OCI-LY3 (cell line): Measurements from ENCODE around the gene LTO1.

Experiments
- H2AFZ ChIP-seq: fragments of 200-600, 300-600 bp; shearing (Covaris generic); 2 replicates; pipeline ENCODE4 v1.6.0; 2014; ENCODE audit warnings: antibody characterized with exemption, low read depth, low read length
- H3K27ac ChIP-seq: fragments of 200-600, 300-600 bp; sonication (generic); 2 replicates; pipeline ENCODE4 v1.5.1; 2014; ENCODE audit warnings: mild to moderate bottlenecking, low read length, moderate library complexity, mixed read lengths
- H3K27me3 ChIP-seq: fragments of 200-600, 300-600 bp; sonication (generic); 2 replicates; pipeline ENCODE4 v1.6.1; 2014; ENCODE audit warnings: low read depth, low read length, mixed read lengths
- H3K36me3 ChIP-seq: fragments of 200-600, 300-600 bp; sonication (generic); replicated peaks from 2 replicates; pipeline ENCODE3; 2014; ENCODE audit warnings: low read depth, low read length, mixed read lengths
- H3K4me1 ChIP-seq: fragments of 300-600, 200-600 bp; sonication (generic); 2 replicates; pipeline ENCODE4 v1.6.1; 2014; ENCODE audit warnings: low read length, mixed read lengths
- H3K4me2 ChIP-seq: fragments of 200-600, 300-600 bp; sonication (generic); 2 replicates; pipeline ENCODE4 v1.6.1; 2014; ENCODE audit warnings: low read length, mixed read lengths
- H3K4me3 ChIP-seq: fragments of 300-600, 200-600 bp; sonication (generic); 2 replicates; pipeline ENCODE4 v1.5.1; 2014; ENCODE audit warnings: antibody characterized with exemption, mild to moderate bottlenecking, low read length, moderate library complexity
- H3K79me2 ChIP-seq: fragments of 300-600, 200-600 bp; shearing (Covaris generic); 2 replicates; pipeline ENCODE4 v1.6.1; 2014; ENCODE audit warnings: mild to moderate bottlenecking, low read length, mixed read lengths
- H3K9ac ChIP-seq: fragments of 300-600, 200-600 bp; shearing (Covaris generic); 2 replicates; pipeline ENCODE4 v1.6.0; 2014; ENCODE audit warnings: mild to moderate bottlenecking, low read length, moderate library complexity
- H3K9me3 ChIP-seq: fragments of 200-600, 300-600 bp; shearing (Covaris generic); 2 replicates; pipeline ENCODE4 v1.6.1; 2014; ENCODE audit warnings: low read length, mixed read lengths; ENCODE audit not compliant: insufficient read depth
- H4K20me1 ChIP-seq: fragments of 200-600, 300-600 bp; sonication (generic); 2 replicates; pipeline ENCODE4 v1.6.1; 2016; ENCODE audit warnings: low read length, mixed read lengths; ENCODE audit not compliant: insufficient read depth
- EZH2phosphoT487 ChIP-seq: fragments of 200-600 bp; shearing (Covaris generic); IDR thresholded peaks from 2 replicates; pipeline ENCODE4 v1.6.1; 2018; ENCODE audit warnings: antibody characterized with exemption, mixed run types, low read depth
- TF ChIP-seq, protein P1 (sequence below): fragments of 200-600, 300-600 bp; sonication (generic); IDR thresholded peaks from 2 replicates; pipeline ENCODE4 v1.5.1; 2014; ENCODE audit warnings: antibody characterized with exemption, low read length, low read depth

The LTO1 gene

DNA sequence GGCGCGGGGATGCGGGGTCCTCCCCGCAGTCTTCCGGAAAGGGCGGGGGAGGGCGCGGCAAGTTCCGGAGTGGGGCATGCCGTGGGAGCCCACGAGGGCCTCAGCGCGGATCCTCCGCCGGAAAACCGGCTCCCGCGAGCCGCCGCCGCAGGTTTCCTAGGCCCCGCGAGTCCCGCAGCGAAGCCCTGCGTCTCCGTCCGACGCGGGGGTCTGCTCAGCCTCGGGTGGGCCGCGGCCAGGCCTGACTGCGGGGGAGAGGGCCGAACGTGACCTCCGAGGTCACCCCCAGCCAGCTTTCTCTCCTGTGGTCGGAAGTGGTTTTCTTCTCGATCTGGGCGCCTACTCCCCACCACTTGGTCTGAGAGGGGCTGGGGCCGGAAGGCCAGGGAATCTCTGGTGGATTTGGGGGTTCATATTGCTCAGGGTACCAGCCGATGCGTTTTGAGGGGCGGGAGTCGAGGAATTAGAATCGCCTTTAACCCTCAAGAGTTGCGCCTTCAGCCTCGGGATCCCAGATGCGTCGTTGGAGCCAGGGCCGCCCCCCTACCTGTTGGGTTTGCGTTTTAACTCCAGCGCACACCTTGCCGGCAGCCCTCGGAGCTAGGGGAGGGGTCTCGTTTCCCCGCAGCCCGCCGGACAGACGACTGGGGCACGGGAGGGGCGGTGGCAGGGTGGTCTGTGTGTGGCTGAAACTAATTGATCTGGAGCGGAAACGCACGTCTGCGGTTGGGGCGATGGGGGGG is 37.8 kb downstream of the LTO1 start:
- Histone ChIP-seq H3K79me2 (peaks cover 13% of the 10 kb centered on the region), H2AFZ (no peak overlapping the region), H3K4me2 (no peak overlapping the region), H3K27me3 (peaks cover 6% of the 10 kb centered on the region; the same call in 1 of the 2 replicates), H3K36me3 (no peaks in the 10 kb centered on the region), H3K4me1 (peaks cover 7% of the 10 kb centered on the region), H3K9me3 (no peaks in the 10 kb centered on the region), H4K20me1 (no peaks in the 10 kb centered on the region), H3K4me3 (no peak overlapping the region), H3K9ac (no peak overlapping the region), H3K27ac (no peak overlapping the region)
- TF ChIP-seq, protein P1, sequence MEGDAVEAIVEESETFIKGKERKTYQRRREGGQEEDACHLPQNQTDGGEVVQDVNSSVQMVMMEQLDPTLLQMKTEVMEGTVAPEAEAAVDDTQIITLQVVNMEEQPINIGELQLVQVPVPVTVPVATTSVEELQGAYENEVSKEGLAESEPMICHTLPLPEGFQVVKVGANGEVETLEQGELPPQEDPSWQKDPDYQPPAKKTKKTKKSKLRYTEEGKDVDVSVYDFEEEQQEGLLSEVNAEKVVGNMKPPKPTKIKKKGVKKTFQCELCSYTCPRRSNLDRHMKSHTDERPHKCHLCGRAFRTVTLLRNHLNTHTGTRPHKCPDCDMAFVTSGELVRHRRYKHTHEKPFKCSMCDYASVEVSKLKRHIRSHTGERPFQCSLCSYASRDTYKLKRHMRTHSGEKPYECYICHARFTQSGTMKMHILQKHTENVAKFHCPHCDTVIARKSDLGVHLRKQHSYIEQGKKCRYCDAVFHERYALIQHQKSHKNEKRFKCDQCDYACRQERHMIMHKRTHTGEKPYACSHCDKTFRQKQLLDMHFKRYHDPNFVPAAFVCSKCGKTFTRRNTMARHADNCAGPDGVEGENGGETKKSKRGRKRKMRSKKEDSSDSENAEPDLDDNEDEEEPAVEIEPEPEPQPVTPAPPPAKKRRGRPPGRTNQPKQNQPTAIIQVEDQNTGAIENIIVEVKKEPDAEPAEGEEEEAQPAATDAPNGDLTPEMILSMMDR = no peak
- no peak for TF ChIP-seq EZH2phosphoT487

- H3K27ac ChIP-seq = no peak overlapping the region
- H3K79me2 ChIP-seq = peaks cover 7% of the 10 kb centered on the region
- H3K4me2 ChIP-seq = no peak overlapping the region
- peaks cover 7% of the 10 kb centered on the region for H3K4me1 ChIP-seq
- H3K27me3 ChIP-seq = peaks cover 8% of the 10 kb centered on the region
- H3K9me3 ChIP-seq = no peaks in the 10 kb centered on the region
- no peak overlapping the region for H2AFZ ChIP-seq
- H3K4me3 ChIP-seq = no peak overlapping the region
- TF ChIP-seq, protein P1 = no peak
- TF ChIP-seq EZH2phosphoT487 = no peak
- no peaks in the 10 kb centered on the region for H3K36me3 ChIP-seq
- H3K9ac ChIP-seq = no peak overlapping the region
- no peaks in the 10 kb centered on the region for H4K20me1 ChIP-seq
Measured at GRCh38 chr11:69636512-69637197, 38.5 kb downstream of the LTO1 start.

DNA sequence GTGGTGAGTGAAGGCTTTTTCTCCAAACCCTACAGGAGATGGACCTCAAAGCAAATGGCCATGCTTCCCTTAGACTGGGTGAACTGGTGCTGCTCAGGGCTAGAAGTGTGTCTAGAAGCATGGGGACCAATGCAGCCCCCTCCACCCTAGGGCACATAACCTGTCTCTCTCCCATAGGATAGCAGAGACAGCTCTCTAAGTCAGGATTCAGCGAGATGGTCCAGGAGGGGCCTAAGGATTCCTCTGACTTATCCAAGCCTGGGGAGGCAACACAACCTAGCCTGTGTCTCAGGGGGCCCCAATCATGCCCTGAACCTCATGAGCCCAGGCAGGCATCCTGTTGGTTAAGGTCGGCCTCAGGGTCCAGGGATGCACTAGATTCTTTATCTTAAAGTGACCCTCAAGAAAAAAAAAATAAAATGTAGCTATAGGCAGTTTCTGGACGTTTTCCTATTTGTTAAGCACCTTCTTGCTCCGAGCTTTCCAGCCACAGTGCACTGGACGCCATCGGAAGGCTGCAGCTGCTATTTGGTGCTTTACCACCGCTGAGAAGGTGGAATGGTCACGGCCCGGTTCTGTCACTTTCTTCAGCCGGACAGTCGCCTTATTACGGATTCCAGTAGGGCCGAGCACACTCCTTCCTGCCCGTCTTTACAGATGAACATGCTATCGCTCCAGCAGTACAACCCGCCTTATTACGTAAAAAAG is 39.2 kb downstream of the LTO1 start:
- TF ChIP-seq, protein P1 = no peak
- no peak for TF ChIP-seq EZH2phosphoT487
- Histone ChIP-seq H3K27ac (no peak overlapping the region), H3K4me2 (no peak overlapping the region), H3K4me3 (no peak overlapping the region), H3K79me2 (no peaks in the 10 kb centered on the region), H3K9me3 (no peaks in the 10 kb centered on the region), H2AFZ (no peak overlapping the region), H3K27me3 (peaks cover 10% of the 10 kb centered on the region), H3K36me3 (no peaks in the 10 kb centered on the region), H4K20me1 (no peaks in the 10 kb centered on the region), H3K4me1 (peaks cover 7% of the 10 kb centered on the region), H3K9ac (no peak overlapping the region)

GRCh38 chr11:69635195-69635594 is 40.0 kb downstream of the LTO1 start:
- no peak overlapping the region for H3K27ac ChIP-seq
- no peak overlapping the region for H2AFZ ChIP-seq
- peaks cover 10% of the 10 kb centered on the region for H3K27me3 ChIP-seq
- no peaks in the 10 kb centered on the region for H3K9me3 ChIP-seq
- no peak overlapping the region for H3K9ac ChIP-seq
- H3K4me3 ChIP-seq = no peak overlapping the region
- H3K36me3 ChIP-seq = no peaks in the 10 kb centered on the region
- H3K79me2 ChIP-seq = no peaks in the 10 kb centered on the region
- TF ChIP-seq, protein P1 = no peak
- no peak for TF ChIP-seq EZH2phosphoT487
- no peaks in the 10 kb centered on the region for H4K20me1 ChIP-seq
- peaks cover 4% of the 10 kb centered on the region for H3K4me1 ChIP-seq
- no peak overlapping the region for H3K4me2 ChIP-seq
